Measurements from ENCODE around the gene TXNL4A. TPM values are rescaled to one million over a fixed set of nuclear protein-coding genes. Genes with fewer than 3 reads are reported as not detected.

TXNL4A gene
- total RNA-seq, 1 experiment from 2014 or later = 178 TPM

DNA sequence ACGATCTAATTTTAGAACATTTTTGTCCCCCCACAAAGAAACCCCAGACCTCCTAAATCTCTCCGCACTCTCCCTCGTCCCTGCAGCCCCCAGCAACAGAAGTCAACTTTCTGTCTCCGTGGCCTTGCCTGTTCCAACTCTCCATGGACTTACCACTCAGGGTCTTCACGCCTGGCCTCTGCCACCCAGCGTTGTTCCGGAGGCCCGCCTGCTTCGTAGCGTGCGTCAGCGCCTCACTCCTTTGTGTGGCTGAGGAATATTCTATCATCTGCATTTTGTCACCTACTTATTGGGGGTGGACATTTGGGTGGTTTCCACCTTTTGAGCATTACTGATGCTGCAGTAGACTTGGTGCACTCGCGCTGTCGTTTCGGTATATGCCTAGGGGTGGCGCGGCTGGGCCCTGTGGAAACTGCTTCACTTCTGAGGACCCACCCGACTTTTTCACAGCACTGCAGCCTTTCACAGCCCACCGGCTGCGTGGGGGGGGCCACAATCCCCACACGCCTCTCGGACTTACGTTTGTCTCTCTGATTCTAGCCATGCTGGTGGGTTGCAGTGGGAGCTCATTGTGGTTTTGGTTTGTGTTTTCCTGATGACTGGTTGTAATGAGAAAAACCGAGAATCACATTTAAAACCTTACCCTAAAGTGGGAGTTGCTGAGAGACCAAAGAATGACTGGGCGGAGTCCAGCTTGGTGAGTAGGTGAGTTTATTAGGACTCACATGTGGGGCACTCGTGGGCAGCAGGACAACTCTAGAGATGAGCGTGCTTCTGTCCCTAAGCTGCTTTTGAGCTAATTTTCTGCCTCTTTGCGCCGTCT lies 25.3 kb downstream of the TXNL4A start:
- H3K79me2 ChIP-seq (ENCODE audit: insufficient read depth, low read length) = peaks cover 31% of the 10 kb centered on the region
- H3K4me2 ChIP-seq (ENCODE audit: low read length) = peak overlapping the region; percentile 86
- intact Hi-C loops (cut with micrococcal nuclease) = no loop called here
- peaks cover 36 to 66% of the 10 kb centered on the region in 2 experiments for H3K4me1 ChIP-seq (ENCODE audit: control insufficient read depth in 1 of 2, insufficient read depth in 2 of 2, low read length in 2 of 2)
- TF ChIP-seq FOSL1 (IDR thresholded peaks at IDR 0.05; ENCODE audit: low read depth) (no peak), ATF3 (IDR thresholded peaks at IDR 0.05) (no peak), ZFX (IDR thresholded peaks at IDR 0.05) (no peak), EZH2phosphoT487 (IDR thresholded peaks at IDR 0.05; ENCODE audit: borderline replicate concordance) (no peak), SIN3A (IDR thresholded peaks at IDR 0.05; ENCODE audit: low read depth) (no peak), TCF7L2 (IDR thresholded peaks at IDR 0.05; ENCODE audit: borderline replicate concordance, extremely low read depth, insufficient read depth, insufficient read length) (no peak), EZH2 (IDR thresholded peaks at IDR 0.05) (no peak), CBX3 (IDR thresholded peaks at IDR 0.05; ENCODE audit: low read depth) (no peak), POLR2A (IDR thresholded peaks at IDR 0.05; ENCODE audit: borderline replicate concordance, extremely low read depth, insufficient read depth, insufficient read length) (no peak), ZNF274 (IDR thresholded peaks at IDR 0.05; ENCODE audit: low read depth, low read length) (no peak)
- TF ChIP-seq, protein P1, sequence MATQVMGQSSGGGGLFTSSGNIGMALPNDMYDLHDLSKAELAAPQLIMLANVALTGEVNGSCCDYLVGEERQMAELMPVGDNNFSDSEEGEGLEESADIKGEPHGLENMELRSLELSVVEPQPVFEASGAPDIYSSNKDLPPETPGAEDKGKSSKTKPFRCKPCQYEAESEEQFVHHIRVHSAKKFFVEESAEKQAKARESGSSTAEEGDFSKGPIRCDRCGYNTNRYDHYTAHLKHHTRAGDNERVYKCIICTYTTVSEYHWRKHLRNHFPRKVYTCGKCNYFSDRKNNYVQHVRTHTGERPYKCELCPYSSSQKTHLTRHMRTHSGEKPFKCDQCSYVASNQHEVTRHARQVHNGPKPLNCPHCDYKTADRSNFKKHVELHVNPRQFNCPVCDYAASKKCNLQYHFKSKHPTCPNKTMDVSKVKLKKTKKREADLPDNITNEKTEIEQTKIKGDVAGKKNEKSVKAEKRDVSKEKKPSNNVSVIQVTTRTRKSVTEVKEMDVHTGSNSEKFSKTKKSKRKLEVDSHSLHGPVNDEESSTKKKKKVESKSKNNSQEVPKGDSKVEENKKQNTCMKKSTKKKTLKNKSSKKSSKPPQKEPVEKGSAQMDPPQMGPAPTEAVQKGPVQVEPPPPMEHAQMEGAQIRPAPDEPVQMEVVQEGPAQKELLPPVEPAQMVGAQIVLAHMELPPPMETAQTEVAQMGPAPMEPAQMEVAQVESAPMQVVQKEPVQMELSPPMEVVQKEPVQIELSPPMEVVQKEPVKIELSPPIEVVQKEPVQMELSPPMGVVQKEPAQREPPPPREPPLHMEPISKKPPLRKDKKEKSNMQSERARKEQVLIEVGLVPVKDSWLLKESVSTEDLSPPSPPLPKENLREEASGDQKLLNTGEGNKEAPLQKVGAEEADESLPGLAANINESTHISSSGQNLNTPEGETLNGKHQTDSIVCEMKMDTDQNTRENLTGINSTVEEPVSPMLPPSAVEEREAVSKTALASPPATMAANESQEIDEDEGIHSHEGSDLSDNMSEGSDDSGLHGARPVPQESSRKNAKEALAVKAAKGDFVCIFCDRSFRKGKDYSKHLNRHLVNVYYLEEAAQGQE (IDR thresholded peaks at IDR 0.05; ENCODE audit: low read depth) = no peak
- TF ChIP-seq, protein P2, sequence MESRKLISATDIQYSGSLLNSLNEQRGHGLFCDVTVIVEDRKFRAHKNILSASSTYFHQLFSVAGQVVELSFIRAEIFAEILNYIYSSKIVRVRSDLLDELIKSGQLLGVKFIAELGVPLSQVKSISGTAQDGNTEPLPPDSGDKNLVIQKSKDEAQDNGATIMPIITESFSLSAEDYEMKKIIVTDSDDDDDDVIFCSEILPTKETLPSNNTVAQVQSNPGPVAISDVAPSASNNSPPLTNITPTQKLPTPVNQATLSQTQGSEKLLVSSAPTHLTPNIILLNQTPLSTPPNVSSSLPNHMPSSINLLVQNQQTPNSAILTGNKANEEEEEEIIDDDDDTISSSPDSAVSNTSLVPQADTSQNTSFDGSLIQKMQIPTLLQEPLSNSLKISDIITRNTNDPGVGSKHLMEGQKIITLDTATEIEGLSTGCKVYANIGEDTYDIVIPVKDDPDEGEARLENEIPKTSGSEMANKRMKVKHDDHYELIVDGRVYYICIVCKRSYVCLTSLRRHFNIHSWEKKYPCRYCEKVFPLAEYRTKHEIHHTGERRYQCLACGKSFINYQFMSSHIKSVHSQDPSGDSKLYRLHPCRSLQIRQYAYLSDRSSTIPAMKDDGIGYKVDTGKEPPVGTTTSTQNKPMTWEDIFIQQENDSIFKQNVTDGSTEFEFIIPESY (IDR thresholded peaks at IDR 0.05; ENCODE audit: extremely low read depth, insufficient replicate concordance, low read length) = no peak
- peak overlapping the region in 1 of 2 experiments; percentile 48; a peak in 2 of 4 replicates for H3K4me3 ChIP-seq (replicated peaks in 1 of 2; ENCODE audit: low read depth in 1 of 2, low read length in 2 of 2)
- H3K9me3 ChIP-seq (ENCODE audit: control insufficient read depth in 1 of 2, insufficient read depth in 1 of 2, low read depth in 1 of 2, low read length in 2 of 2) = no peaks in the 10 kb centered on the region
- ATAC-seq (no peak), DNase-seq (ENCODE audit: low read depth, low spot score) (no peak)
- no peaks in the 10 kb centered on the region for H4K20me1 ChIP-seq (ENCODE audit: insufficient read depth)
- no peak overlapping the region for H2AFZ ChIP-seq (ENCODE audit: low read depth, low read length, poor library complexity, severe bottlenecking)
- ChIA-PET POLR2A (interaction anchor here (1.4 kb wide), 1 partner anchor 31 kb away, joined by 3 read pairs; no protein-coding TSS in a partner anchor), RAD21 (ENCODE audit: low non-redundant PET in 1 of 2, low total read pairs in 2 of 2, uncharacterized antibody in 2 of 2, unreplicated experiment in 2 of 2) (no interaction called here), CTCF (no interaction called here)
- H3K27me3 ChIP-seq (ENCODE audit: insufficient read depth, low read length) = no peaks in the 10 kb centered on the region
- H3K9me2 ChIP-seq (ENCODE audit: insufficient read depth) = no peaks in the 10 kb centered on the region
- peak overlapping the region; percentile 92 for H3K9ac ChIP-seq (ENCODE audit: low read length)
- BruUV-seq (replicated peaks) = no TSS peak
- 0 out of 4 replicates have a peak, but pooled peaks cover 0 to 3% of the 10 kb centered on the region in 2 experiments for H3K36me3 ChIP-seq (ENCODE audit: control insufficient read depth in 1 of 2, insufficient read depth in 2 of 2, low read length in 2 of 2)
- H3K27ac ChIP-seq (ENCODE audit: low read depth, low read length) = peak overlapping the region; percentile 90
